HEK293 (cell line): ENCODE data around the gene DNAJC7.

ENCODE experiments used
- ZNF274 ChIP-seq, 2 experiments: fragments of 200-500 bp in 1 of 2; fragments of 450-650 bp in 1 of 2; sonication (Bioruptor generic) in 1 of 2; formaldehyde crosslinking in 1 of 2; IDR thresholded peaks; 2 replicates each; pipeline versions ENCODE4 v1.5.1 to v1.6.1; 2014 to 2016; ENCODE audit warnings: borderline replicate concordance in 1 of 2, inconsistent platforms in 1 of 2, low read length in 1 of 2, missing biosample characterization in 1 of 2, missing genetic modification characterization in 1 of 2
- TF ChIP-seq, protein P1 (sequence below): fragments of 450-650 bp; formaldehyde crosslinking; IDR thresholded peaks from 2 replicates; pipeline ENCODE4 v1.5.1; 2016; ENCODE audit warnings: missing biosample characterization, missing genetic modification characterization
- TF ChIP-seq, protein P2 (sequence below): fragments of 450-650 bp; formaldehyde crosslinking; IDR thresholded peaks from 2 replicates; pipeline ENCODE4 v1.5.1; 2016; ENCODE audit warnings: missing biosample characterization, missing genetic modification characterization

DNA sequence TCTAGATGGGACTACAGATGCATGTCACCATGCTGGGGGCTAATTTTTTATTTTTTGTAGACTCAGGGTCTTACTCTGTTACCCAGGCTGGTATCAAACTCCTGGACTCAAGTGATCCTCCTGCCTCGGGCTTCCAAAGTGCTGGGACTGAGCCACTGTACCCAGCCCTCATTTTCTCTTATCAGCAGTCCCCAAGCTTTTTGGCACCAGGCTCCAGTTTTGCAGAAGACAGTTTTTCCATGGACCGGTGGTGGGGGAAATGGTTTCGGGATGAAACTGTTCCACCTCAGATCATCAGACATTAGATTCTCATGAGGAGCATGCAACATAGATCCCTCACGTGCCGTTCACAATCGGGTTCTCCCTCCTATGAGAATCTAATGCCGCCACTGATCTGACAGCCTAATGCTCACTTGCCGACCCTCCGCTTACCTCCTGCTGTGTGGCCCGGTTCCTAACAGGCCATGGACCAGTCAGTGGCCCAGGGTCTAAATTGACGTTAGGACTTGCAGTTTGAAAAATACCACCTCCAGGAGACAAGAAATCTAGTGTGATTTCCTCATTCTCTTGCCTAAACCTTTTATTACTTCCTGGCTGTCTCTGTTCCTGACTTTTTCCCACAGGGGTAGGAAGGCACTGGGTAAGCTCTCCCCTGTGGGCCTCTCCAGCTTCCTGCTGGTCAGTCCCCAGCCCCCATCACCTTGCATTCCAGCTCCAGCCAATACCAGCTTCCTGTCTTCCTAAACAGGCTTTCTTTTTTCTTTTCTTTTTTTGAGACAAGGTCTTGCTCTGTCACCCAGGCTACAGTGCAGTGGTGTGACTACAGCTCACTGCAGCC is 60.0 kb downstream of the DNAJC7 start:
- TF ChIP-seq, protein P1, sequence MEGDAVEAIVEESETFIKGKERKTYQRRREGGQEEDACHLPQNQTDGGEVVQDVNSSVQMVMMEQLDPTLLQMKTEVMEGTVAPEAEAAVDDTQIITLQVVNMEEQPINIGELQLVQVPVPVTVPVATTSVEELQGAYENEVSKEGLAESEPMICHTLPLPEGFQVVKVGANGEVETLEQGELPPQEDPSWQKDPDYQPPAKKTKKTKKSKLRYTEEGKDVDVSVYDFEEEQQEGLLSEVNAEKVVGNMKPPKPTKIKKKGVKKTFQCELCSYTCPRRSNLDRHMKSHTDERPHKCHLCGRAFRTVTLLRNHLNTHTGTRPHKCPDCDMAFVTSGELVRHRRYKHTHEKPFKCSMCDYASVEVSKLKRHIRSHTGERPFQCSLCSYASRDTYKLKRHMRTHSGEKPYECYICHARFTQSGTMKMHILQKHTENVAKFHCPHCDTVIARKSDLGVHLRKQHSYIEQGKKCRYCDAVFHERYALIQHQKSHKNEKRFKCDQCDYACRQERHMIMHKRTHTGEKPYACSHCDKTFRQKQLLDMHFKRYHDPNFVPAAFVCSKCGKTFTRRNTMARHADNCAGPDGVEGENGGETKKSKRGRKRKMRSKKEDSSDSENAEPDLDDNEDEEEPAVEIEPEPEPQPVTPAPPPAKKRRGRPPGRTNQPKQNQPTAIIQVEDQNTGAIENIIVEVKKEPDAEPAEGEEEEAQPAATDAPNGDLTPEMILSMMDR (tag by site-specific recombination) = no peak
- TF ChIP-seq, protein P2, sequence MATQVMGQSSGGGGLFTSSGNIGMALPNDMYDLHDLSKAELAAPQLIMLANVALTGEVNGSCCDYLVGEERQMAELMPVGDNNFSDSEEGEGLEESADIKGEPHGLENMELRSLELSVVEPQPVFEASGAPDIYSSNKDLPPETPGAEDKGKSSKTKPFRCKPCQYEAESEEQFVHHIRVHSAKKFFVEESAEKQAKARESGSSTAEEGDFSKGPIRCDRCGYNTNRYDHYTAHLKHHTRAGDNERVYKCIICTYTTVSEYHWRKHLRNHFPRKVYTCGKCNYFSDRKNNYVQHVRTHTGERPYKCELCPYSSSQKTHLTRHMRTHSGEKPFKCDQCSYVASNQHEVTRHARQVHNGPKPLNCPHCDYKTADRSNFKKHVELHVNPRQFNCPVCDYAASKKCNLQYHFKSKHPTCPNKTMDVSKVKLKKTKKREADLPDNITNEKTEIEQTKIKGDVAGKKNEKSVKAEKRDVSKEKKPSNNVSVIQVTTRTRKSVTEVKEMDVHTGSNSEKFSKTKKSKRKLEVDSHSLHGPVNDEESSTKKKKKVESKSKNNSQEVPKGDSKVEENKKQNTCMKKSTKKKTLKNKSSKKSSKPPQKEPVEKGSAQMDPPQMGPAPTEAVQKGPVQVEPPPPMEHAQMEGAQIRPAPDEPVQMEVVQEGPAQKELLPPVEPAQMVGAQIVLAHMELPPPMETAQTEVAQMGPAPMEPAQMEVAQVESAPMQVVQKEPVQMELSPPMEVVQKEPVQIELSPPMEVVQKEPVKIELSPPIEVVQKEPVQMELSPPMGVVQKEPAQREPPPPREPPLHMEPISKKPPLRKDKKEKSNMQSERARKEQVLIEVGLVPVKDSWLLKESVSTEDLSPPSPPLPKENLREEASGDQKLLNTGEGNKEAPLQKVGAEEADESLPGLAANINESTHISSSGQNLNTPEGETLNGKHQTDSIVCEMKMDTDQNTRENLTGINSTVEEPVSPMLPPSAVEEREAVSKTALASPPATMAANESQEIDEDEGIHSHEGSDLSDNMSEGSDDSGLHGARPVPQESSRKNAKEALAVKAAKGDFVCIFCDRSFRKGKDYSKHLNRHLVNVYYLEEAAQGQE (tag by site-specific recombination) = no peak
- TF ChIP-seq ZNF274 (IDR thresholded peaks at IDR 0.05; ENCODE audit: low read length) (no peak), ZNF274 (tag by site-specific recombination; IDR thresholded peaks at IDR 0.05; ENCODE audit: borderline replicate concordance) (no peak)
